Mesenchymal stem cell (in vitro differentiated cells and primary cell): Measurements from ENCODE around the gene RFX2.

ENCODE experiments used
- DNase-seq: peaks from one replicate; pipeline ENCODE4 v3.0.0-alpha.2; 2013
- H2AFZ ChIP-seq: one replicate; pipeline ENCODE4 v1.6.1; 2013; ENCODE audit warnings: low read depth, mild to moderate bottlenecking, control low read depth, inconsistent platforms, low read length, moderate library complexity
- H2AK5ac ChIP-seq: 2 replicates; pipeline ENCODE4 v1.6.1; 2013; ENCODE audit warnings: low read length, moderate library complexity, mild to moderate bottlenecking, inconsistent platforms; ENCODE audit not compliant: severe bottlenecking
- H2BK120ac ChIP-seq: one replicate; pipeline ENCODE4 v1.6.1; 2013; ENCODE audit warnings: low read depth, mild to moderate bottlenecking, inconsistent platforms, low read length, moderate library complexity
- H2BK12ac ChIP-seq, 2 experiments: one replicate each; pipeline ENCODE4 v1.6.1; 2013; ENCODE audit warnings: inconsistent platforms in 2 of 2, low read length in 2 of 2, mild to moderate bottlenecking in 2 of 2, moderate library complexity in 2 of 2, control low read depth in 1 of 2
- H2BK15ac ChIP-seq: one replicate; pipeline ENCODE4 v1.6.1; 2013; ENCODE audit warnings: mild to moderate bottlenecking, low read depth, inconsistent platforms; ENCODE audit not compliant: poor library complexity, severe bottlenecking
- H2BK5ac ChIP-seq: 2 replicates; pipeline ENCODE4 v1.6.1; 2013; ENCODE audit warnings: low read depth, mild to moderate bottlenecking, low read length, control low read depth, inconsistent platforms; ENCODE audit not compliant: poor library complexity, severe bottlenecking
- H3K14ac ChIP-seq, 2 experiments: one replicate each; pipeline ENCODE4 v1.6.1; 2013; ENCODE audit warnings: inconsistent platforms in 2 of 2, low read length in 2 of 2, control low read depth in 1 of 2, mild to moderate bottlenecking in 1 of 2, moderate library complexity in 1 of 2
- H3K18ac ChIP-seq, 2 experiments: one replicate each; pipeline ENCODE4 v1.6.1; 2013; ENCODE audit warnings: inconsistent platforms in 2 of 2, low read length in 2 of 2, control low read depth in 1 of 2, low read depth in 1 of 2, mild to moderate bottlenecking in 1 of 2
- H3K23ac ChIP-seq, 2 experiments: one replicate each; pipeline ENCODE4 v1.6.1; 2013; ENCODE audit warnings: inconsistent platforms in 2 of 2, low read length in 2 of 2, mild to moderate bottlenecking in 2 of 2, moderate library complexity in 2 of 2, control low read depth in 1 of 2
- H3K27ac ChIP-seq: 2 replicates; pipeline ENCODE4 v1.5.1; 2013; ENCODE audit warnings: mild to moderate bottlenecking, moderate library complexity, low read length, control low read depth, inconsistent platforms; ENCODE audit not compliant: poor library complexity, severe bottlenecking
- H3K27me3 ChIP-seq, 2 experiments: 2 replicates each; pipeline versions ENCODE4 v1.6.1 to v1.7.0; 2013; ENCODE audit warnings: low read length in 2 of 2, mild to moderate bottlenecking in 2 of 2, moderate library complexity in 2 of 2, control low read depth in 1 of 2, inconsistent platforms in 1 of 2; ENCODE audit not compliant: control insufficient read depth in 1 of 2, insufficient read depth in 1 of 2
- H3K36me3 ChIP-seq, 2 experiments: 2 replicates each; pipeline versions ENCODE4 v1.6.1 to v1.7.0; 2013; ENCODE audit warnings: low read length in 2 of 2, control low read depth in 1 of 2, inconsistent platforms in 1 of 2, low read depth in 1 of 2, mild to moderate bottlenecking in 1 of 2; ENCODE audit not compliant: insufficient read depth in 2 of 2, control insufficient read depth in 1 of 2
- H3K4ac ChIP-seq, 2 experiments: one replicate each; pipeline ENCODE4 v1.6.1; 2013; ENCODE audit warnings: inconsistent platforms in 2 of 2, low read length in 2 of 2, mild to moderate bottlenecking in 2 of 2, moderate library complexity in 2 of 2, control low read depth in 1 of 2, low read depth in 1 of 2
- H3K4me1 ChIP-seq: 2 replicates; pipeline ENCODE4 v1.6.1; 2013; ENCODE audit warnings: low read depth, low read length, control low read depth; ENCODE audit not compliant: control insufficient read depth, insufficient read depth
- H3K4me2 ChIP-seq: 2 replicates; pipeline ENCODE4 v1.6.1; 2013; ENCODE audit warnings: low read length, mild to moderate bottlenecking, inconsistent platforms; ENCODE audit not compliant: poor library complexity, severe bottlenecking
- H3K4me3 ChIP-seq, 2 experiments: 2 replicates each; pipeline versions ENCODE4 v1.5.1 to v1.7.0; 2013; ENCODE audit warnings: low read length in 2 of 2, mild to moderate bottlenecking in 2 of 2, control low read depth in 1 of 2, low read depth in 1 of 2; ENCODE audit not compliant: insufficient read depth in 1 of 2
- H3K79me1 ChIP-seq: replicated peaks from 2 replicates; pipeline ENCODE4 v1.6.1; 2013; ENCODE audit warnings: mild to moderate bottlenecking, control low read depth, low read length, inconsistent platforms; ENCODE audit not compliant: poor library complexity, severe bottlenecking
- H3K9ac ChIP-seq: 2 replicates; pipeline ENCODE4 v1.7.0; 2013; ENCODE audit warnings: mild to moderate bottlenecking, low read length, moderate library complexity
- H3K9me3 ChIP-seq: 2 replicates; pipeline ENCODE4 v1.7.0; 2013; ENCODE audit warnings: mild to moderate bottlenecking, low read length; ENCODE audit not compliant: control insufficient read depth
- H4K8ac ChIP-seq: one replicate; pipeline ENCODE4 v1.6.1; 2013; ENCODE audit warnings: inconsistent platforms, mild to moderate bottlenecking, low read length, moderate library complexity
- H4K91ac ChIP-seq: one replicate; pipeline ENCODE4 v1.6.1; 2013; ENCODE audit warnings: mild to moderate bottlenecking, low read length, inconsistent platforms
- WGBS: methylation state at CpG from one replicate; pipeline ENCODE4 v1.1.7; 2013; ENCODE audit warnings: mixed read lengths; 5-methylcytosine and 5-hydroxymethylcytosine counted together

RFX2 gene

GRCh38 chr19:6057651-6058517 is 52.4 kb downstream of the RFX2 start:
- peaks cover 9% of the 10 kb centered on the region for H3K4me1 ChIP-seq
- H3K23ac ChIP-seq = no peak overlapping the region
- no peaks in the 10 kb centered on the region for H3K9me3 ChIP-seq
- H3K14ac ChIP-seq = no peak overlapping the region
- H2BK5ac ChIP-seq = no peak overlapping the region
- H2AFZ ChIP-seq = no peak overlapping the region
- no peaks in the 10 kb centered on the region for H3K36me3 ChIP-seq
- peak overlapping the region in 1 of 2 experiments; percentile 45 for H3K4me3 ChIP-seq
- peaks cover 7% of the 10 kb centered on the region for H3K79me1 ChIP-seq
- H2BK12ac ChIP-seq = peak overlapping the region; percentile 62 to 88
- no peaks in the 10 kb centered on the region for H3K27me3 ChIP-seq
- no peak overlapping the region for H3K4me2 ChIP-seq
- peak overlapping the region; percentile 29 for H2BK120ac ChIP-seq
- no peak overlapping the region for H3K27ac ChIP-seq
- H4K91ac ChIP-seq = peak overlapping the region; percentile 88
- peak overlapping the region; percentile 44 for H2BK15ac ChIP-seq
- H3K4ac ChIP-seq = peak overlapping the region; percentile 19 to 91
- peak overlapping the region; percentile 92 for H3K9ac ChIP-seq
- no peak overlapping the region for H2AK5ac ChIP-seq
- 93% methylated on average over 14 of the region's 14 CpGs for WGBS
- DNase-seq = no peak
- peak overlapping the region; percentile 62 for H4K8ac ChIP-seq
- peak overlapping the region; percentile 31 to 72 for H3K18ac ChIP-seq

- Histone ChIP-seq H3K27me3 (no peaks in the 10 kb centered on the region), H2BK5ac (no peak overlapping the region), H2AFZ (peak overlapping the region; percentile 54), H3K23ac (no peak overlapping the region), H3K4me2 (no peak overlapping the region), H2AK5ac (no peak overlapping the region), H3K4ac (no peak overlapping the region), H2BK12ac (peak overlapping the region; percentile 8 to 20), H3K4me3 (peak overlapping the region in 1 of 2 experiments; percentile 52), H3K36me3 (no peaks in the 10 kb centered on the region), H3K27ac (no peak overlapping the region), H3K4me1 (peaks cover 9% of the 10 kb centered on the region), H4K8ac (no peak overlapping the region), H3K79me1 (peaks cover 4% of the 10 kb centered on the region), H3K18ac (peak overlapping the region; percentile 11 to 58), H3K9ac (peak overlapping the region; percentile 92), H4K91ac (no peak overlapping the region), H2BK15ac (no peak overlapping the region), H3K9me3 (no peaks in the 10 kb centered on the region), H2BK120ac (no peak overlapping the region), H3K14ac (no peak overlapping the region)
- DNase-seq = peak; percentile 98
- WGBS = 39% methylated on average over 28 of the region's 28 CpGs
These were observed 53.3 kb downstream of the RFX2 start for GRCh38 chr19:6056801-6057650.

DNA sequence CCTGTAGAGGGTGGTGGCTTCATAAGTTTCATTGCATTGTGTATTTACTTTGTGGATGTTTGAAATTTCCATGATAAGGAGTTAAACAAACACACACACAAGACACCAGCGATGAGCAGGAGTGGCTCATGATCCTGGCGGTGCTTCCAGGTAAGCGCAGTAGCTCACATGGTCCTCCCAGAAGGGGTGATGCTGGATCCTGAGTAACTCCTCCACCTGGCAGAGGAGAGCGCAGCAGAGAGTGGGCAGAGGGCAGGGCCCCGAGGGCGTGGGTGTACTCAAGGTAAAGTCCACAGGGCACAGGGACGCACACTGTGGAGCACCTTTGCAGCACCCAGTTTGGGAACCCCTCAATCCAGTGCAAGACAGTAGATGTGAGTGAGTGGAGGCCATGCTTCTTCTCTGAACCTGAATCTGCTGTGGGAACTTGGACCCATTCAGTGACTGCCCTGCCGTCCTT is 54.0 kb downstream of the RFX2 start:
- Histone ChIP-seq H3K14ac (peak overlapping the region in 1 of 2 experiments; percentile 10), H4K8ac (peak overlapping the region; percentile 7), H2AFZ (no peak overlapping the region), H3K4me3 (peak overlapping the region in 1 of 2 experiments; percentile 52), H3K4me2 (no peak overlapping the region), H3K36me3 (no peaks in the 10 kb centered on the region), H3K79me1 (peaks cover 2% of the 10 kb centered on the region), H2BK15ac (no peak overlapping the region), H3K18ac (no peak overlapping the region), H3K4ac (no peak overlapping the region), H4K91ac (no peak overlapping the region), H3K9me3 (no peaks in the 10 kb centered on the region), H2AK5ac (no peak overlapping the region), H3K27me3 (no peaks in the 10 kb centered on the region), H3K9ac (peak overlapping the region; percentile 92), H3K4me1 (peaks cover 9% of the 10 kb centered on the region), H3K27ac (no peak overlapping the region), H3K23ac (no peak overlapping the region), H2BK5ac (no peak overlapping the region), H2BK120ac (no peak overlapping the region), H2BK12ac (peak overlapping the region; percentile 3 to 20)
- no peak for DNase-seq
- WGBS = 97% methylated on average over 8 of the region's 8 CpGs
